Muscle of back (tissue), 11 donors: ENCODE data around the gene PPP1R9B. TPM values are rescaled to one million over a fixed set of nuclear protein-coding genes. Genes with fewer than 3 reads are reported as not detected.

Source experiments
- DNase-seq, 3 donors: peaks; one replicate each; pipeline versions ENCODE4 v3.0.0 to v3.0.0-alpha.2; 2013
- polyA plus RNA-seq, 10 donors: library from polyadenylated mRNA; unstranded; fragments of 120-200 nt; gene quantifications; one replicate each; pipeline ENCODE4 v1.2.1, GENCODE V29; 2013; ENCODE audit not compliant: insufficient read length in 10 of 10

The PPP1R9B gene
- polyA plus RNA-seq, 10 donors: 32.0 to 56.5 (median 40.3) TPM

- DNase-seq: peak; percentile 87 to 96 (median 94)
These were observed 56.2 kb downstream of the PPP1R9B start for GRCh38 chr17:50094243-50094752.

- no peak for DNase-seq
These were observed 56.7 kb downstream of the PPP1R9B start for GRCh38 chr17:50093807-50094206.

- DNase-seq: no peak
These were observed 57.2 kb downstream of the PPP1R9B start for GRCh38 chr17:50093246-50093645.

- DNase-seq: no peak
These were observed 58.6 kb downstream of the PPP1R9B start for GRCh38 chr17:50091918-50092285.

- no peak for DNase-seq
These were observed 59.2 kb downstream of the PPP1R9B start for GRCh38 chr17:50090971-50091917.

GRCh38 chr17:50090071-50090470 lies 60.4 kb downstream of the PPP1R9B start:
- no peak for DNase-seq

- no peak for DNase-seq
These were observed 61.3 kb downstream of the PPP1R9B start for GRCh38 chr17:50088952-50089825.

- DNase-seq: no peak
These were observed 62.5 kb downstream of the PPP1R9B start for GRCh38 chr17:50087912-50088405.

GRCh38 chr17:50087246-50087911 lies 63.1 kb downstream of the PPP1R9B start:
- peak; percentile 52 to 82 (median 75) for DNase-seq

Other genes starting within 250 kb of the PPP1R9B start
- under 1 TPM in 9 of 10 donors, not detected in 1; 0.11 to 0.80 (median 0.17) TPM for gene DLX4, start 181.5 kb downstream of the PPP1R9B start, polyA plus RNA-seq
- gene DLX3, start 155.5 kb downstream of the PPP1R9B start, polyA plus RNA-seq: 1 to 10 TPM in 2 of 10 donors, under 1 TPM in 4, not detected in 4; 0.05 to 2.8 (median 0.09) TPM
- 10 to 100 TPM; 17.1 to 35.8 (median 23.9) TPM for gene ITGA3, start 94.6 kb downstream of the PPP1R9B start, polyA plus RNA-seq
- gene PDK2, start 55.3 kb downstream of the PPP1R9B start, polyA plus RNA-seq: 10 to 100 TPM; 39.8 to 69.0 (median 50.6) TPM
- 1 to 10 TPM; 2.5 to 7.7 (median 4.8) TPM for gene SAMD14, start 20.5 kb downstream of the PPP1R9B start, polyA plus RNA-seq
- gene SGCA, start 15.3 kb upstream of the PPP1R9B start, polyA plus RNA-seq: 100 to 1,000 TPM; 170 to 300 (median 255) TPM
- 1,000 to 10,000 TPM; 3,506 to 9,520 (median 4,699) TPM for gene COL1A1, start 51.0 kb upstream of the PPP1R9B start, polyA plus RNA-seq
- gene TMEM92, start 123.8 kb upstream of the PPP1R9B start, polyA plus RNA-seq: 1 to 10 TPM in 7 of 10 donors, under 1 TPM in 3; 0.64 to 2.1 (median 1.3) TPM
- gene XYLT2, start 195.4 kb upstream of the PPP1R9B start, polyA plus RNA-seq: 10 to 100 TPM; 17.1 to 21.4 (median 19.4) TPM
- gene MRPL27, start 222.5 kb upstream of the PPP1R9B start, polyA plus RNA-seq: 10 to 100 TPM; 47.2 to 61.7 (median 54.9) TPM
- 1 to 10 TPM; 3.9 to 6.7 (median 5.3) TPM for gene EME1, start 222.6 kb upstream of the PPP1R9B start, polyA plus RNA-seq
- 10 to 100 TPM; 48.6 to 77.5 (median 53.2) TPM for gene LRRC59, start 246.8 kb upstream of the PPP1R9B start, polyA plus RNA-seq